NCI-H2227 (cell line): ENCODE measurements around the gene MUSTN1.

Experiments used
- DNase-seq: peaks from one replicate; lab custom pipeline; 2025; ENCODE audit not compliant: unreplicated experiment; lab: John Stamatoyannopoulos, UW

The MUSTN1 gene

GRCh38 chr3:52854013-52854412, 19.2 kb upstream of the MUSTN1 start:
- no peak for DNase-seq

- no peak for DNase-seq
Measured at GRCh38 chr3:52852419-52852818, 17.6 kb upstream of the MUSTN1 start.

- peak; percentile 29 for DNase-seq
Measured at GRCh38 chr3:52851348-52851747, 16.5 kb upstream of the MUSTN1 start.

GRCh38 chr3:52849656-52850055, 14.8 kb upstream of the MUSTN1 start:
- DNase-seq = no peak

GRCh38 chr3:52848617-52849016, 13.8 kb upstream of the MUSTN1 start:
- DNase-seq = no peak

- no peak for DNase-seq
Measured at GRCh38 chr3:52847726-52848125, 12.9 kb upstream of the MUSTN1 start.

GRCh38 chr3:52847241-52847640, 12.4 kb upstream of the MUSTN1 start:
- DNase-seq = no peak

- DNase-seq = no peak
Measured at GRCh38 chr3:52846432-52846965, 11.7 kb upstream of the MUSTN1 start.

GRCh38 chr3:52845691-52846431, 11.0 kb upstream of the MUSTN1 start:
- DNase-seq = no peak

GRCh38 chr3:52845157-52845556, 10.3 kb upstream of the MUSTN1 start:
- no peak for DNase-seq

GRCh38 chr3:52844290-52844975, 9.6 kb upstream of the MUSTN1 start:
- no peak for DNase-seq

GRCh38 chr3:52843881-52844280, 9.1 kb upstream of the MUSTN1 start:
- no peak for DNase-seq

- no peak for DNase-seq
Measured at GRCh38 chr3:52843108-52843865, 8.5 kb upstream of the MUSTN1 start.

- no peak for DNase-seq
Measured at GRCh38 chr3:52842424-52842823, 7.6 kb upstream of the MUSTN1 start.

- no peak for DNase-seq
Measured at GRCh38 chr3:52841981-52842340, 7.1 kb upstream of the MUSTN1 start.

- DNase-seq = no peak
Measured at GRCh38 chr3:52841211-52841980, 6.6 kb upstream of the MUSTN1 start.

GRCh38 chr3:52839892-52840545, 5.2 kb upstream of the MUSTN1 start:
- no peak for DNase-seq

GRCh38 chr3:52839268-52839575, 4.4 kb upstream of the MUSTN1 start:
- DNase-seq = no peak

GRCh38 chr3:52838561-52839267, 3.9 kb upstream of the MUSTN1 start:
- DNase-seq = no peak

GRCh38 chr3:52836986-52837385, 2.2 kb upstream of the MUSTN1 start:
- no peak for DNase-seq
